H1 (cell line): ENCODE results near the gene SPATA6L. TPM values are rescaled to one million over a fixed set of nuclear protein-coding genes. Genes with fewer than 3 reads are reported as not detected.

Experiments
- ATF3 ChIP-seq: IDR thresholded peaks from 2 replicates; pipeline ENCODE4 v1.6.1; 2011; ENCODE audit warnings: low read depth, mild to moderate bottlenecking, low read length; ENCODE audit not compliant: insufficient read depth
- CBX5 ChIP-seq: fragments of 300-800, 300-1000 bp; sonication (generic); IDR thresholded peaks from 2 replicates; pipeline ENCODE4 v1.7.1; 2016; ENCODE audit warnings: antibody characterized with exemption, low read length, low read depth
- CHD7 ChIP-seq: fragments of 300-600 bp; sonication (generic); IDR thresholded peaks from 2 replicates; pipeline ENCODE4 v1.7.1; 2012; ENCODE audit warnings: low read length, moderate library complexity, mild to moderate bottlenecking, inconsistent platforms; ENCODE audit not compliant: insufficient replicate concordance
- CREB1 ChIP-seq: IDR thresholded peaks from 2 replicates; pipeline ENCODE4 v1.6.1; 2012; ENCODE audit warnings: inconsistent platforms
- CTBP2 ChIP-seq: IDR thresholded peaks from 2 replicates; pipeline ENCODE4 v1.7.0; 2011; ENCODE audit warnings: borderline replicate concordance, mild to moderate bottlenecking, moderate library complexity, mixed read lengths, low read length; ENCODE audit not compliant: insufficient read depth, insufficient read length
- HDAC2 ChIP-seq, 2 experiments: fragments of 300-600 bp in 1 of 2; sonication (generic) in 1 of 2; IDR thresholded peaks; 2 replicates each; pipeline ENCODE4 v1.6.1; 2011 to 2012; ENCODE audit warnings: low read depth in 2 of 2, low read length in 2 of 2, mild to moderate bottlenecking in 2 of 2, moderate library complexity in 2 of 2, borderline replicate concordance in 1 of 2, inconsistent platforms in 1 of 2
- MAFK ChIP-seq: IDR thresholded peaks from 2 replicates; pipeline ENCODE4 v1.6.1; 2012; ENCODE audit warnings: low read depth, mild to moderate bottlenecking, improper control_type of control experiment, low read length
- RAD21 ChIP-seq, 2 experiments: IDR thresholded peaks in 1 of 2; conservative IDR thresholded peaks in 1 of 2; 2 replicates each; pipeline ENCODE4 v1.6.1; 2011; ENCODE audit warnings: low read depth in 2 of 2, low read length in 2 of 2, improper control_type of control experiment in 1 of 2, inconsistent platforms in 1 of 2, mild to moderate bottlenecking in 1 of 2, moderate library complexity in 1 of 2
- ZNF274 ChIP-seq: IDR thresholded peaks from 2 replicates; pipeline ENCODE4 v1.7.0; 2012; ENCODE audit warnings: low read length, borderline replicate concordance; ENCODE audit errors: extremely low read depth
- polyA plus RNA-seq, 7 experiments: library from polyadenylated mRNA; depleted of rRNA in 3 of 7; stranded (reverse) in 5 of 7; unstranded in 2 of 7; fragments of >200 nt in 5 of 7; fragments of 200-250 nt in 2 of 7; gene quantifications; 1 replicate in 5 of 7; 2 replicates in 1 of 7; 4 replicates in 1 of 7; pipeline versions ENCODE4 v1.2.1 to v1.2.3, GENCODE V29; 2011 to 2013; ENCODE audit warnings: missing spikeins in 2 of 7, mixed read lengths in 2 of 7
- total RNA-seq: library from RNA; stranded (reverse); fragmentation: NEBNext Ultra II Directional; extraction: Animal tissue kit (Norgen Biotek cat#: 25700); gene quantifications from 2 replicates; pipeline ENCODE4 v1.2.1, GENCODE V29; 2021

SPATA6L gene
- total and polyA plus RNA-seq, 2 of the 8 experiments (the other 6 are each of a cell fraction or from before 2014, with no cell fraction given) = 0.57 to 1.1 TPM

GRCh38 chr9:4620057-4620765 is 46.1 kb downstream of the SPATA6L start (continued):
- TF ChIP-seq CHD7 = no peak
- no peak for TF ChIP-seq CTBP2
- TF ChIP-seq CREB1 = no peak
- TF ChIP-seq ZNF274 = no peak
- TF ChIP-seq HDAC2 (IDR thresholded peaks at IDR 0.05; ENCODE audit: borderline replicate concordance in 1 of 2, low read depth in 2 of 2, low read length in 2 of 2) = no peak
- no peak for TF ChIP-seq ATF3
- no peak for TF ChIP-seq MAFK
- no peak for TF ChIP-seq CBX5
- no peak for TF ChIP-seq RAD21 (IDR thresholded peaks at IDR 0.05 in 1 of 2, conservative IDR thresholded peaks at IDR 0.05 in 1 of 2; ENCODE audit: low read depth in 2 of 2, low read length in 2 of 2)
